GM18951 (cell line): ENCODE measurements around the gene GPHB5.

Source experiments
- POLR2A ChIP-seq: IDR thresholded peaks from 4 replicates; pipeline ENCODE4 v1.6.1; 2011; ENCODE audit warnings: mild to moderate bottlenecking; ENCODE audit not compliant: insufficient read length, insufficient read depth; ENCODE audit errors: extremely low read depth
- in situ Hi-C: fragments of 300-500 bp; cut with MboI; formaldehyde crosslinking; loops from one replicate; pipeline ENCODE4 v1.12.0; 2022; ENCODE audit warnings: low sequenced_read_pairs, mixed read lengths, inconsistent platforms; ENCODE audit not compliant: unreplicated experiment

GPHB5 gene

GRCh38 chr14:63318835-63319234 lies at the start of gene GPHB5:
Gene GPHB5, minus strand, starts transcription at chr14:63318935. Its CDS starts 1,086 bp downstream, at chr14:63317849.
- no peak for TF ChIP-seq POLR2A
- in situ Hi-C loops = no loop called here

DNA sequence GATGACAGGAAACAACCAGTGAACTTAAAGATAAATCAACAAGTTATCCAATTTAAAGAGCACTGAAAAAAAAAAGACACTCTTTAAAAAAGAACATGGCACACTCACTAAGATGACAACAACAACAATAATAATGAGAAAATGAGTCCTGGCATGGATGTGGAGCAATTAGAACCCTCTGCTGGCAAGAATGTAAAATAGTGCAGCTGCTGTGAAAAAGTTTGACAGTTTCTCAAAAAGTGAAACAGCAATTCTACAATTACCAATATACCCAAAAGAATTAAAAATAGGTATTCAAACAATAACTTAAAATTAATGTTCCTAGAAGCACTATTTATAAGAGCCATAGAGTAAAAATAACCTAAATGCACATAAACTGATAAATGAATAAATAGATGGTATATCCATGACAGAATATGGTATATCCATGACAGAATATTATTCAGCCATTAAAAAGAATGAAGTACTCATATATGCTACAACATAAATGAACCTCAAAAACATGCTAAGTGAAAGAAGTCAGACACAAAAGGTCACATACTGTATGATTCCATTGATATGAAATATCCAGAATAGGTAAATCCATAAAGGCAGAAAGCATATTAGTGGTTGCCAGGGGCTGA lies 49.1 kb upstream of the GPHB5 start:
- in situ Hi-C loops = no loop called here
- no peak for TF ChIP-seq POLR2A

- in situ Hi-C loops = no loop called here
- no peak for TF ChIP-seq POLR2A
Observed at GRCh38 chr14:63362389-63362819, 43.7 kb upstream of the GPHB5 start.

DNA sequence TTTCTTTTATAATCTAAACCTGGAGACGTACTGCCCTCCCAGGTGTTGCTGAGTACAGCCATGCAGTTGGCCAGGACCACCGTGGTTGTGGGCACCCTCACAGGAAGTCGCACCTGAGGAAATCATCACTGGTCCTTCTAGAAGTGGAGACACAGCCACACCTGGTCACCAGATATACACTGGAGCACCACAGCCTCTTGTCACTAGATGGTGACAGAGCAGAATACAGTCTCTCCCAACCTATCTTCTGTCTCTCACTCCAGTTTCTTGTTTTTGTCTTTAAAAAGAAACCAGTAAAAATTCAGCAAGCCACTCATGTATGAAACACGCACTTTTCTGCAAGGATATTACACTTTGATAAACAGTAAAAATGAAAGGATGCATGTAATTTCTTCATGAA lies 43.1 kb upstream of the GPHB5 start:
- in situ Hi-C loops = no loop called here
- TF ChIP-seq POLR2A = no peak

DNA sequence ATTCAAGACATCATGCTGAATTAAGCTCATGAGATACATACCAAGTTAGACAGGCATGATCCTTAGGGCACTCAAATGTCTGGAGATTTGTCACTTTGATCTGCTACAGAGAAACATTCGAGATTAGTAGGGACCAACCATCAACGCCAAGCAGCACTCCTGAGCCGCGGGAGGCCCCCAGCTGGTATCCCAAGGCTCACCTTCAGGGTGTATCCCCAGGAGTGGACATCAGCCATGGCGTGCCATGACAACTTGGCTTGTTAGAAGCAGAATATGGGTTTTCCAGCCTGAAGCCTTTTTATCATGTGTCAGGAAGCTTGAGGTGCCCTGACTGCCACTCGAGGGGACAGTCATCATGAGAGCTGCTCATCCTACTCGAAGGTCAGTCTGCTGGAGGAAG lies 39.1 kb upstream of the GPHB5 start:
- in situ Hi-C loops = no loop called here
- TF ChIP-seq POLR2A = no peak

GRCh38 chr14:63345826-63346225 lies 27.1 kb upstream of the GPHB5 start:
- in situ Hi-C loops = no loop called here
- TF ChIP-seq POLR2A = no peak

DNA sequence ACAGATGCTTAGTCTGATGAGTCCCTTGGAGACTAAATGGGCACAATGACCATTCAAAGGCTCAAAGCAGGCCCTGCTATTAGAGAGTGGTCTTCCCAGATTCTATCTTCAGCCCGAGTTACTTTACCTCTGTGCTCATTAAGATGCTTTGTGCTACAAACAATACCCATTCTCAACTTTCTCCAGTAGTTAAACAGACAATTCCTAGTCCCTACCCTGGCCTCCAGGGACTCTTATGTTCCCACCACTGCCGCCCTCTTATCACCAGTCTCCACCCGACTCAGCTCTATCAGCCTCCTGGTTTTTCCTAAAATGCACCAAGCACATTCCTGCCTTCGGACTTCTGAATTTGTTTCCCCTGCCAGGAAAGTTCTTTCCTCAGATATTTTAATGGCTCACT lies 25.6 kb upstream of the GPHB5 start:
- in situ Hi-C loops = no loop called here
- TF ChIP-seq POLR2A = no peak

- TF ChIP-seq POLR2A = no peak
- in situ Hi-C loops = no loop called here
Observed at GRCh38 chr14:63343878-63344277, 25.1 kb upstream of the GPHB5 start.

- in situ Hi-C loops = no loop called here
Observed at GRCh38 chr14:63342371-63342770, 23.6 kb upstream of the GPHB5 start.

GRCh38 chr14:63328787-63329737 lies 10.3 kb upstream of the GPHB5 start:
- TF ChIP-seq POLR2A = no peak

More at GRCh38 chr14:63342371-63342770, 23.6 kb upstream of the GPHB5 start:
- TF ChIP-seq POLR2A = no peak

GRCh38 chr14:63326840-63327239 lies 8.1 kb upstream of the GPHB5 start:
- TF ChIP-seq POLR2A = no peak
- in situ Hi-C loops = no loop called here

More at GRCh38 chr14:63328787-63329737, 10.3 kb upstream of the GPHB5 start:
- in situ Hi-C loops = no loop called here

DNA sequence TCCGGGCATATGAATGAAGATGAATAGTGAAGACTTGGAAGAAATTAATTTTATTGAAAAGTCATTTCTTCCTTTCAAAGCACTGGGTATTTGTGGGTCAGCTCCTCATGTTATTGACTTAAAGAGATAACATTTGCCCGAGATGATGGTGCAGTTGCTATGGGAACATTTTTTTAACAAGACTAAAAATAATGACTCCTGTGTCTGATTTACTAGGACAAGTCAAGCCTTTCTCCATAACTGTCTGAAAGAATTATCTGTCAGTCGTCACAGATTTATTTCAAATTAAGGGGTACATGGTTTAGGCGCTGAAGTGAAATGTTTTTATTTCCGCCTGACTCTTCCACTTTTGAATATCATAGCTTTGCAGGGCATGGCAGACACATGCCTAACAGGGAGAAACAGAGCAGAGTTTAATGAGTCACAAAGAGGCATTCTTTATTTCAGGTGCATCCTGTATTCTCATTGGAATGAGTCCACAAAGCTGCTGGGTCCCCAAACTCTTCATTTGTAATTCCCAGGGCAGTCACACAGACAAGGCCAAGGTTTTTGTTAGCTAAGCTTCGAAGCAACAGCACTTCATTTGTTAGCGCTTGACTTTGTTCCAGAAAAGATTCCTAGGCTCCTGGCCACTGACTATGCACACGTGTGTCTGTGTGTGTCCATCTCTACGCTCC lies 4.3 kb upstream of the GPHB5 start:
- in situ Hi-C loops = no loop called here
- TF ChIP-seq POLR2A = no peak

DNA sequence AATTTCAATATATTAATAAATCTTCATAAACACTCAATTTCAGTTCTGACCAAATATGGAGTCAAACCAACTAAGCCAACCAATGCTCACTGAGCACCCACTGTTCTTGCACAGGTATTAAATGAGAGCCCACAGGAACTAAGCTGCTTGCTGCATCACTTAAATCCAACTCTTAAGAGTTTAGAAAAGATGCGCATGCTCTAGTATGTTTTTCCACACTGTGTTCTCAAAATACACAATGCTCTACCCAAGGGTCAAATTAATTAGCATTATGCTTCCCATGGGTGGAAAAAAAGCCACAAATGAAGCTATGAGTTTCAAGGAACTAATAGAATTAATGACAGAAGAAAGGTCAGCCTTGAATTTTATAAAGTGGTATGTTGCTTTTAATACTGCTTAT lies 3.7 kb upstream of the GPHB5 start:
- in situ Hi-C loops = no loop called here
- no peak for TF ChIP-seq POLR2A
